Naive B cell (primary cell): ENCODE measurements around the gene MRPS34. TPM values are rescaled to one million over a fixed set of nuclear protein-coding genes. Genes with fewer than 3 reads are reported as not detected.
"Not testable (repeated sequence)": the region's sequence is repeated elsewhere in the genome, so short reads cannot be mapped to it uniquely, and the experiment has no call there.

Source experiments
- ATAC-seq, 2 donors: fragments of 150-1000 bp; cut with Tn5 transposase; 2 replicates each; pipeline ENCODE4 v1.10.0; 2021; ENCODE audit warnings: low read depth in 2 of 2, mild to moderate bottlenecking in 2 of 2, moderate library complexity in 2 of 2
- DNase-seq: peaks from one replicate; pipeline ENCODE4 v3.0.0; 2022
- H3K27ac Mint-ChIP-seq, 6 donors: one replicate each; pipeline ENCODE4 v1.8.0; 2020 to 2022; ENCODE audit warnings: mild to moderate bottlenecking in 6 of 6, mixed read lengths in 6 of 6, moderate library complexity in 5 of 6, inconsistent platforms in 2 of 6
- H3K27me3 Mint-ChIP-seq, 3 donors: one replicate each; pipeline ENCODE4 v1.8.0; 2021 to 2022; ENCODE audit warnings: mixed read lengths in 3 of 3, mild to moderate bottlenecking in 1 of 3
- H3K36me3 Mint-ChIP-seq, 2 donors: one replicate each; pipeline ENCODE4 v1.8.0; 2020 to 2022; ENCODE audit warnings: mixed read lengths in 2 of 2, inconsistent platforms in 1 of 2, mild to moderate bottlenecking in 1 of 2
- H3K4me1 Mint-ChIP-seq, 3 donors: one replicate each; pipeline ENCODE4 v1.8.0; 2020 to 2022; ENCODE audit warnings: mixed read lengths in 3 of 3, inconsistent platforms in 1 of 3, mild to moderate bottlenecking in 1 of 3, moderate library complexity in 1 of 3
- H3K4me3 Mint-ChIP-seq, 8 donors: one replicate each; pipeline ENCODE4 v1.8.0; 2020 to 2022; ENCODE audit warnings: mild to moderate bottlenecking in 8 of 8, mixed read lengths in 8 of 8, moderate library complexity in 8 of 8, inconsistent platforms in 2 of 8
- H3K9me3 Mint-ChIP-seq, 7 donors: one replicate each; pipeline ENCODE4 v1.8.0; 2020 to 2022; ENCODE audit warnings: mixed read lengths in 7 of 7, mild to moderate bottlenecking in 5 of 7, inconsistent platforms in 2 of 7, moderate library complexity in 1 of 7
- polyA plus RNA-seq, 6 donors: library from polyadenylated mRNA; unstranded; fragments of 300-500 nt; fragmentation: Illumina TruSeq; gene quantifications; one replicate each; pipeline ENCODE4 v1.2.3, GENCODE V29; 2021; ENCODE audit warnings: low read depth in 6 of 6

The MRPS34 gene
- polyA plus RNA-seq, 6 donors from 2014 or later: 76.4 to 120 (median 108) TPM

DNA sequence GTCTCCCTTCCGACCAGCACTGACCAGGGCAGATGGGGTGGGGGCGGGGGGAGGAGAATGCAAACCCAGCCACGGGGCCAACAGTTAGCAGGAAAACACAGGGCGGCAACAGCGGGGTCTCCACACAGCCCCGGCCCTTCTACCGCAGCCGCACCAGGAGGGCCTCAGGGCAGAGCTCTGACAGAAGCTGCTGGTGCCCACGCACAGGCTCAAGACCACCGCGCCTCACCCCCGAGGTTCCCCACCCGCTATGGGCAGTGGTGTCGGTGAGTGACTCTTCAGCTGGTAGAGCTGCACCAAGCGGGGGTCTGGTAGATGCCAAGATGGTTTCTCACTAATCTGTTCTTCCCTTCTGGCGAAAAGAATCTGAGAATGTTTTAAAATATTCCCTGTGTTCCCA is 37.6 kb upstream of the MRPS34 start:
- Mint-ChIP-seq H3K4me1 (peaks cover 5 to 7% (median 5%) of the 10 kb centered on the region in 3 donors), H3K27me3 (no peaks in the 10 kb centered on the region), H3K4me3 (no peak overlapping the region), H3K9me3 (no peaks in the 10 kb centered on the region), H3K27ac (no peak overlapping the region), H3K36me3 (peaks cover 0 to 5% of the 10 kb centered on the region in 2 donors)
- DNase-seq: no peak
- no peak for ATAC-seq

DNA sequence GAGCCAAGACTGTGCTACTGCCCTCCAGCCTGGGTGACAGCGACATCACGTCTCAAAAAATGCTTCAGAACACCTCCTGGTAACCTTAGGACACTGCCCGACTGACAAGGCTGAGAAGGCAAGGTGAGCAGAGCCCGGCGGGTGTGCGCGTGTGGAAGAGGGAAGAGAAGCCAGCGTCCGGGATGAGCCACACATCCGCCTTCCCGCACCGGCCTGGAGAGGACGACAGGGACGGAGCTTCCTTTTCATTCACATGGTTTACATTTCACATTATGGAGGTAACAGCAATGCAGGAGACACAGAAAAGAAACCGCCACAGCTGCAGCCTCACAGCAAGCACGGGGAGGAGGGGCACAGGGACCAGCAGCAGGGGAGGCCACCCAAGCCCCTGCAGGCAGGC is 37.2 kb upstream of the MRPS34 start:
- no peak for ATAC-seq
- Mint-ChIP-seq H3K27ac (no peak overlapping the region), H3K36me3 (peaks cover 0 to 1% of the 10 kb centered on the region in 2 donors), H3K27me3 (no peaks in the 10 kb centered on the region), H3K9me3 (no peaks in the 10 kb centered on the region), H3K4me1 (peaks cover 5 to 7% (median 5%) of the 10 kb centered on the region in 3 donors), H3K4me3 (no peak overlapping the region)
- DNase-seq: no peak

DNA sequence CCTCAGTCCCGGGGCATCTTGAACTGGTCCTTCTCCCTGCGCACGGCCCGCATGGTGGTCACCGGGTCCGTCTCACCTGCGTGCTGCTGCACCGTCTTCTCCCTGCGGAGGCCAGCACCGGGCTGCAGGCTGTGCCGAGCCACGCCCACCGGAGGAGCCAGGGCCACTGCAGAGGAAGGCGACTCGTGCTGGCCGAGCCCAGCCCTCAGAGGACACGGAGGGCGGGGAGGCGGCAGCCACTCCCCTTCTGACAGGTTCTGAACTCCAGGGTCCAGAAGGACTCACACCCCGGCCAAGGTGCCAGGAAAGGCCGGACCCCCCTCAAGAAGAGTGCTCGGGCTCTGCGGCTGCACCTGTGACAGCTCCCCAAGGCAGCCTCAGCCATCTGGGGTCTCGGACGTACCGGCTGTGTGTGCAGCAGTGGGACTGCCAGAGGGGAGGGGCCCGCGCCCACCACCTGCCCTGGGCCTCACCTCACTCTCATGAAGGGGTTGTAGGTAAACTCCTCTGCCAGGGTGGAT is 36.4 kb upstream of the MRPS34 start:
- peaks cover 5 to 7% (median 5%) of the 10 kb centered on the region in 3 donors for H3K4me1 Mint-ChIP-seq

DNA sequence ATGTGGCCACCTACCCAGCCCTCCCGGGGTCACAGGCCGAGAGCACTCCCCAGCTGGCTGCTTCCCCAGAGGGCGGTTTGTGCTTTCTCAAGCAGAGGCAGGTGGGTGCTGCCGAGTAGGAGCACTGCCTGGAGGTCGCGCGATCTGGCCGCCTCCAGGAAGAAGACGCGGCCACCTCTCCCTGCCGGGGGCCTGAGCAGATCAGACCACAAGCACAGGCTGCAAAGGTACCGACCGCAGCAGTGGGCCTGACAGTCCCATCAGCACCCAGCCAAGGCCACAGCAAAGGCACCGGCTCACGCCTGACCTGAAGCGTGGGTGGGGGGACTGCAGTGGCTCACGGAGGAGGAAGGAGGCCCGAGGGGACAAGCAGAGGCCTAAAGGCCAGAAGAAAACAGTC is 35.8 kb upstream of the MRPS34 start:
- Mint-ChIP-seq H3K9me3 (no peaks in the 10 kb centered on the region), H3K27ac (no peak overlapping the region), H3K4me3 (no peak overlapping the region), H3K36me3 (no peaks in the 10 kb centered on the region), H3K27me3 (no peaks in the 10 kb centered on the region), H3K4me1 (peaks cover 5 to 7% (median 5%) of the 10 kb centered on the region in 3 donors)
- ATAC-seq (no peak), DNase-seq (no peak)

More for the DNA sequence above, 36.4 kb upstream of the MRPS34 start:
- no peaks in the 10 kb centered on the region for H3K27me3 Mint-ChIP-seq
- no peaks in the 10 kb centered on the region for H3K36me3 Mint-ChIP-seq
- no peaks in the 10 kb centered on the region for H3K9me3 Mint-ChIP-seq
- H3K4me3 Mint-ChIP-seq: no peak overlapping the region
- no peak for ATAC-seq
- DNase-seq: no peak
- H3K27ac Mint-ChIP-seq: no peak overlapping the region

DNA sequence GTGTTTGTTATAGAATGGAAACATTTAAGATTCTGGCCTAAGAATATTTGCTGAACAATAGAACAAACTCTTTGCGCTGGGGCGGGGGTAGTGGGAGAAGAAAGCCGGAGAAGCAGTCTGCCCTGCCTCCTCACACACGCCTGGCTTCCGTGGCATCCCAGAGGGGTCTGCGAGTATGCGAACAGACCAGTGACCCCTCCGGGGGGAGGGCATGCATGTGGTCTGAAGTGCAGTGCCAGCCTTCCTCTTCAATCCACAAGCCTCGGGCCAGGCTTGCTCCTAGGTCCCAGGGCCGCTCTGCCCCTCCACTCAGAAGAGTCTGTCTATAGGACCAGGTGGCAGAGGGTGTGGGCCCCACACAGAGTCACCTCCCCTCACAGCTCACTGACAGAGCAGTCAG is 34.7 kb upstream of the MRPS34 start:
- Mint-ChIP-seq H3K4me3 (peak overlapping the region in 1 of 8 donors; percentile 47), H3K4me1 (no peaks in the 10 kb centered on the region), H3K27me3 (no peaks in the 10 kb centered on the region), H3K36me3 (no peaks in the 10 kb centered on the region), H3K27ac (no peak overlapping the region), H3K9me3 (no peaks in the 10 kb centered on the region)
- ATAC-seq: no peak
- no peak for DNase-seq

DNA sequence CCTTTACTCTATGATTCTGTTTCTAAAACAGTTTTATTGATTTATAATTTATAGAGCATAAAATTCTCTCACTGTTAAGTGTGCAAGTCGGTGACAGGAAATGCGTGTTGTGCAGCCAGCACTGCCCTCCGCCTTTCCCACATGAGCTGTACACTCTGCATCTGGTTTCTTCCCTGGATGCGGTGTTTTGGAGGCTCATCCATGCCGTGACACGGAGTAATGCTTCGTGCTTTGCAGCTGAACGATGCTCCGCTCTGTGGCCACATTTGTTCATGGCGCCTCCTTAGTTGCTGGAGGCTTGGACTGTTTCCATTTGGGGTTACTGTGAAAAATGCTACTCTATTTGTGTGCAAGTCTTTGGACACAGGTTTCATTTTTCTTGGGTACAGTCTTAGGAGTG is 27.8 kb upstream of the MRPS34 start:
- peaks cover 5 to 26% (median 14%) of the 10 kb centered on the region in 7 donors for H3K9me3 Mint-ChIP-seq
- H3K36me3 Mint-ChIP-seq: peaks cover 3 to 14% of the 10 kb centered on the region in 2 donors
- no peak overlapping the region for H3K4me3 Mint-ChIP-seq
- H3K27me3 Mint-ChIP-seq: no peaks in the 10 kb centered on the region
- H3K4me1 Mint-ChIP-seq: no peaks in the 10 kb centered on the region
- no peak overlapping the region for H3K27ac Mint-ChIP-seq
- no peak for ATAC-seq
- DNase-seq: no peak

DNA sequence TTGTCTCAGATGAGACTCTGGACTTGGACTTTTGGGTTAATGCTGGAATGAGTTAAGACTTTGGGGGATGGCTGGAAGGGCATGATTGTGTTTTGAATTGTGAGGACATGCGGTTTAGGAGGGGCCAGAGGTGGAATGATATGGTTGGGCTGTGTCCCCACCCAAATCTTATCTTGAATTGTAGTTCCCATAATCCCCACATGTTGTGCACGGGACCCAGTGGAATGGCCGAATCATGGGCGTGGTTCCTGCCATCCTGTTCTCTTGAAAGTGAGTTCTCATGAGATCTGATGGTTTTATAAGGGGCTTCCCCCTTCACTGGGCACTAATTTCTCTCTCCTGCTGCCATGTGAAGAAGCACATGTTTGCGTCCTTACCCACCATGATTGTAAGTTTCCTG is 26.3 kb upstream of the MRPS34 start:
- DNase-seq, H3K4me3 Mint-ChIP-seq, ATAC-seq, H3K27me3 Mint-ChIP-seq, H3K4me1 Mint-ChIP-seq: not testable (repeated sequence)
- Mint-ChIP-seq H3K36me3 (peaks cover 3 to 14% of the 10 kb centered on the region in 2 donors), H3K9me3 (peaks cover 5 to 26% (median 14%) of the 10 kb centered on the region in 7 donors), H3K27ac (peak overlapping the region in 1 of 6 donors; percentile 91)

DNA sequence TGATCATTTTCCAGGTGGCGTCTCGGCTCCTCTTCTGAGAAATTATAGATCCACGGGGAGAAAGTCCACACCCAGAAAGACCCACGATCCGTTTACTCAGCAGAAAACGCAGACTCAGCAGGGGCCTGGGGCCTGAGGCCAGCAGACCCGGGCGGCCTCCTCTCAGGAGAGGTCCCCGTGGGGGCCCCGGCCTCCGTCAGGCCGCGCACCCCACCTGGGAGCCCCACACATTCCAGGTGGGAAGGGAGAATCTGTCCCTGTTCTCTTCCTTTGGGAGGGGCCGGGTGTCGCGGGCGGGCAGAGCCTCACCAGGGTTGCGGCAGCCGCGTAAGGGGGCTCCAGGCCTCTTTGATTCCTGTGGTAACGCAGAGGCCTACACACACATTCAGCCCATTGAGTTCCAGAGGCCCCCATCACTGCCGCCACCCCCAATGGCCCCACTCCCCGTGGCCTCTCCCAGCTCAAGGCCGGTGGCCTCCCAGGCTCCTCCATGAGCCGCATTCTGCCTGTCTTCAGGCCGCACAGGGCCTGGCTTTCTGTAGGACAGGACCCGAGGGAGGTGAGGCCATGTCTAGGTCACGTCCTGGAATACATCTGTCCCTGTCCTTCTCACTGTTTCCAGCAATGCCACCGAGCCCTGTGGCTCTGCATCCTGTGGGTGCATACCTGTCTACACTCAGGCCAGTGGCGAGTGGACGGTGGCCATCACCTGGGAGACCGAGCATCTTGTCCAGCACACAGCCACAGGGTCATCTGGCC is 22.2 kb upstream of the MRPS34 start:
- Mint-ChIP-seq H3K27ac (peak overlapping the region in 1 of 6 donors; percentile 47), H3K27me3 (no peaks in the 10 kb centered on the region), H3K4me3 (no peak overlapping the region), H3K36me3 (peaks cover 3 to 14% of the 10 kb centered on the region in 2 donors), H3K4me1 (no peaks in the 10 kb centered on the region), H3K9me3 (peaks cover 5 to 25% (median 14%) of the 10 kb centered on the region in 7 donors)
- ATAC-seq (no peak), DNase-seq (no peak)

DNA sequence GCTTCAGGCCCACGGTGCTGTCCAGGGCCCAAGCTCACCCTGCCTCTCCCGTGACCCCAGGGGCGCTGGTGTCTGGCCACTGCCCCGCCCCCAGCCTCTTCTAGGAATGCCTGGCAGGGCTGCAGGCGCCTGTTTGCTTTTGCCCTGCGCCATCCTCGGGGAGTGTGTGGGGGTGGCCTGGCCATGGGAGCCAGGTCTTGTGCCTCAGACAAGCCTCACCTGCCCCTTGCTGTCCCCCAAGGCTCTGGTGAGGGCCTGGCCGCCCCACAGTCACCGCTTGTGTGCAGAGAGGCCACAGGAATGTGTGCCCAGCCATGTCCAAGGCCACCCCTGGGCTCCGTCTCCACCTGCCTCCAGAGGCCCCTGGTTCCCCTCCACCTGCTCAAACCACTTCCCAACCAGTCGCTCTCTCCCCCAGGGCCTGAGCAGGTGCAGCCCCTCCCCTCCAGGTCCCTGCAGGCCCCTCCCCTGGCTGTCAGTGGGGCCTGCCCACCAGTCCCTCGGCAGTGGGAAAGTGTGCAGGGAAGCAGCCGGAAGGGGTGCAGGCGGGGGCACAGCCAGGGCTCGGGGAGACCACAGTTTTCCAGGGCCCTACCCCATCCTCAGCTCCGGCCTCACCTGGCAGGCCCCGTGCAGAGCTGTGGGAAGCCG is 21.4 kb upstream of the MRPS34 start:
- Mint-ChIP-seq H3K27ac (peak overlapping the region in 1 of 6 donors; percentile 30), H3K9me3 (peaks cover 1 to 18% (median 10%) of the 10 kb centered on the region in 7 donors), H3K4me1 (no peaks in the 10 kb centered on the region), H3K36me3 (peaks cover 3 to 9% of the 10 kb centered on the region in 2 donors), H3K4me3 (no peak overlapping the region), H3K27me3 (no peaks in the 10 kb centered on the region)
- no peak for DNase-seq
- no peak for ATAC-seq

DNA sequence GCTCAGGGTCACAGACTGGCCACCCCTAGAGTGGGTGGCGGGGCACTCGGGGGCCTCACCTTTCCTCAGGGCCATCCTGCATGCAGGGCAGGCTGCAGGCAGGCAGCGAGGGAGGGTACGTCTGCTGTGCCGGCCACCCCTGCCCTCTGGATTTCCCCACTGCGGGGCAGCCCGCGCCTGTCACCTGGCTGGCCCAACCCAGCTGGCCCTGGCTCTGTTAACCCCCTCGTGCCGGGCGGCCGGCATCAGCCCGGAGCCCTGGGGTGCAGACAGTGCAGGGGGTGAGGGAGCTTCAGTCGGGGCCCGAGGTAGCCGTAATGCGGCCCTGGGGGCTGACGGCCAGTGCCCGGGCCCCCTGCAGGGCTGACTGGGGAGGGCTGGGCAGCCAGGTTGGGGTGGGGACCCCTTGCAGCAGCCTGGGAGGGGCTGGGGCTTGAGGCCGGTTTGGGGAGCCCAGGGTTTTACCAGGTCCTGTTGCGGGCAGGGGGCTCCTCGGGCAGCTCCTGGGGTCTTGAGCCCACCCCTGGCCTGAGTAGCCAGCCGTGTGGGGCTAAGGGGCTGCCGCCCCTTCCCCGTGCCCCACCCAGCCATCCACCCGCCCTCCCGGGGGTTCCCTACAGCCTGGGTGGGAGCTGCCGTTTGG is 20.8 kb upstream of the MRPS34 start, which contains the start of gene IGFALS:
Gene IGFALS (minus strand): TSS at position 128 of the 643 bp plus-strand sequence. CDS start 53 bp downstream, at position 75.
- no peak within 1 kb of the TSS for H3K4me3 Mint-ChIP-seq
- H3K27ac Mint-ChIP-seq: peak within 1 kb of the TSS in 1 of 6 donors; percentile 30
- H3K9me3 Mint-ChIP-seq: peaks cover 0 to 11% (median 6%) of the 10 kb centered on the region in 7 donors
- peaks cover 3 to 5% (median 5%) of the 10 kb centered on the region in 3 donors for H3K4me1 Mint-ChIP-seq
- H3K36me3 Mint-ChIP-seq: peaks cover 3 to 11% of the 10 kb centered on the region in 2 donors
- no peak for ATAC-seq
- DNase-seq: no peak
- H3K27me3 Mint-ChIP-seq: no peaks in the 10 kb centered on the region

DNA sequence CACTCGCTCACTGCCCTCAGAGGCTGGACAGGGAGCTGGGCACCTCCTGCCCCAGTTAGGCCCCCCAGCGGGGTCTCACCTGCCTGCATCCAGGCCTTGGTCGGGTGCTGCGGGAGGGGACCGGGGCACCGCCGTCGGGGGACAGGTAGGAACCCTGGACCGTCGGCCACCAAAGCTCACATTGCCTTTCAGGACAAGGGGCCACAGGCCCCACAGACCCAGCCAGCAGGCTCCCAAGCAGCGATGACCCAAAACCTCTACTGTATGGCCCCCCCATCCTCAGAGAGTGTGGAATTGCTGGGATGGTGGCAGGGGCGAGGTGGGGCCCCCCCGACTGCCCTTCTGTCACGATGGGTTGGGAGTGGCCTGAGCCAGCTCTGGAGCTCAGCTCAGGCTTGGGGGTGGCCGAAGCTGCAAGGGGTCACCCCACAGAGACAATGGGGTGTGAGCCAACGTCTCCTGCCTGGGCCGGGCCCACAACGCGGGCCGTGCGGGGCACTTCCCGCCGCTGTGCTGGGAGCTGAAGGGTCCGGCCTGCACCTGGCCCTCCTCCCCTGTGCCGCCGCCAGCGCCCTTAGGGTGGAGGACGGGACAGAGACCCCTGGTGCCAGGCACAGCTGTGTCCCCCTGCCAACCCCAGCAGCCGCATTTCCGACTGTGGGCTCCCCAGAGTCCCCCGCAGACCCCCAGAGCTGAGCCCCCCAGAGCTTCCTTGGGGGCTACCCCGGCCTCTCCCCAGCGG is 20.1 kb upstream of the MRPS34 start:
- Mint-ChIP-seq H3K27ac (no peak overlapping the region), H3K4me3 (no peak overlapping the region), H3K4me1 (peaks cover 3 to 6% (median 5%) of the 10 kb centered on the region in 3 donors), H3K27me3 (no peaks in the 10 kb centered on the region), H3K9me3 (peaks cover 0 to 11% (median 6%) of the 10 kb centered on the region in 7 donors), H3K36me3 (peaks cover 3 to 13% of the 10 kb centered on the region in 2 donors)
- no peak for ATAC-seq
- no peak for DNase-seq

DNA sequence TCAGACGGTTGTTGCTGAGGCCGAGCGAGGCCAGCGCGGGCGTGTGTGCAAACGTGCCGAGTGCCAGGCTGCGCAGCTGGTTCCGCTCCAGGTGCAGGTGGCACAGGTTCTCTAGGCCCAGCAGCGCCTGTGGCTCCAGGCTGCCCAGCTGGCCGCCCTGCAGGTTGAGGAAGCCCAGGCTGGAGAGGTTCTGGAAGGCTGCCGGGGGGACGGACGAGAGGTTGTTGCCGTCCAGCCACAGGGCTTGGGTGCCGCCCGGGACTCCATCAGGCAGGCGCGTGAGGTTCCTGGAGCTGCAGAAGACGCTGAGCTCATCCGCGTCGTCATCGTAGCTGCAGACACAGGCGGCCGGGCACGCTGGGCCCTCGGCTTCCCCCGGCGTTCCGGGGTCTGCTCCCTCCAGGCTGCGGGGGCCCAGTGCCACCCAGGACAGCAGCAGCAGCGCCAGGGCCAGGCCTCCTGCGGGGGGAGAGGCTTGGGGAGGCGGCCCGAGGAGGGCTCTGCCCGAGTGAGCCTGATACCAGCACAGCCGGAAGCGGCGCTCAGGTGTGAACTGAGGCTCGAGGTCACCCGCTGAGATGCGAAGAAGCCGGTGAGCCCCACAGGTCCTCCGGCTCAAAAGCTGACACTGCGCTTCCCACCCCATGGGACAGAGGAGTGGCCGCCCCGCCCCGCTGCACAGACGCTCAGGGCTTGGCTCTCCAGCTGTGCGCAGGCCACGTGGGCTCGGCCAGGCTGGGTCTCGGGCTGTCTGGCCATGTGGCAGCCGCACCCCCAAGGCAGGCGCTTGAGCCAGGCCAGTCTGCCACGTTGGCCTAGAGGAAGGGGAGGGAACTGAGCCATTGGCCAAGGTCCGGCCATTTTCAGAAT is 19.2 kb upstream of the MRPS34 start:
- Mint-ChIP-seq H3K4me1 (peaks cover 3 to 6% (median 5%) of the 10 kb centered on the region in 3 donors), H3K9me3 (peaks cover 0 to 4% (median 2%) of the 10 kb centered on the region in 7 donors), H3K4me3 (no peak overlapping the region), H3K27ac (no peak overlapping the region), H3K36me3 (peaks cover 2 to 10% of the 10 kb centered on the region in 2 donors), H3K27me3 (no peaks in the 10 kb centered on the region)
- no peak for ATAC-seq
- no peak for DNase-seq
